GM10266 (cell line): ENCODE data around the gene COX11.

Experiments used
- DNase-seq: peaks from one replicate; pipeline ENCODE4 v3.0.0; 2012; ENCODE audit errors: extremely low spot score
- TF ChIP-seq, protein P1 (sequence below): IDR thresholded peaks from 2 replicates; pipeline ENCODE4 v1.5.1; 2012; ENCODE audit warnings: mild to moderate bottlenecking, low read depth; ENCODE audit not compliant: control insufficient read depth, insufficient read depth; ENCODE audit errors: missing control alignments

Gene COX11

DNA sequence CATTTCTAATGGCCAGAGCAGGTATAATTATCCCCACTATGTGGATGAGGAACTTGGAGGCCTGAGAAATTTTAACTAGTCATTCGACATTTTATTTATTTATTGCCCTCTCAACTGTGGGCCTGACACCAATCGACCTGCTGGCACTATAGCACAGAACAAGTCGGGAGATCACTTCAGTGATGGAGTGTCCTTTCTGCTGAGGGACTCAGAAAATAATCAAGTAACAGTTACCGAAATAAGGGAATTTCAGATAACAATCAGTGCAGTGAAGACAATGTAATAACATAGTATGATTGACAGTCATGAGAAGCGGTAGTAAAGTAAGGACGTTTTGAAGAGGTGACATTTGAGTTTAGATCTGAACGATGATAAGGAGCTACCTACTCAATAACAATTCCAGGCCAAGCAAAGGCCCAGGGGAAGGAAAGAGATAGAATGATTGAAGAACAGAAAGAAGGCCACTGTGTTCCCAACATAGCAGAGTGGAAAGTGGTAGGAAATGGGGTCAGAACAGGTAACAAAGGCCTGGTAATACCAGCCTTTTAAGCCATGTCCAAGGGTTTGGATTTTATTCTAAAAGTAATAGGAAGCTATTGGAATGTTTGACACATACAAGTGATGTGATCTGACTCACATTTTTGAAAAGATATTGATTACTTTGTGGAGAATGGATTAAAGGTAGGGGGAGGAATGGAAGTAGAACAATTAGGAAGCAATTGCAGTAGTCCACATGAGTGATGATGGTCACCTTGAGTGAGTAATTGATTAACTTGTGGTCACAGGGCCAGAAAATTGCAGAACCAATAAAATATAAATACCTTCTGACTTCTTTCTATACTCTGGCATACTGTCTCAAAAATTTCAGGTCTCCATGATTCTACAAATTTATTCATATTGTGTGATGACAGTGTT, 1.5 kb upstream of the COX11 start:
- DNase-seq, result no peak
- TF ChIP-seq, protein P1, sequence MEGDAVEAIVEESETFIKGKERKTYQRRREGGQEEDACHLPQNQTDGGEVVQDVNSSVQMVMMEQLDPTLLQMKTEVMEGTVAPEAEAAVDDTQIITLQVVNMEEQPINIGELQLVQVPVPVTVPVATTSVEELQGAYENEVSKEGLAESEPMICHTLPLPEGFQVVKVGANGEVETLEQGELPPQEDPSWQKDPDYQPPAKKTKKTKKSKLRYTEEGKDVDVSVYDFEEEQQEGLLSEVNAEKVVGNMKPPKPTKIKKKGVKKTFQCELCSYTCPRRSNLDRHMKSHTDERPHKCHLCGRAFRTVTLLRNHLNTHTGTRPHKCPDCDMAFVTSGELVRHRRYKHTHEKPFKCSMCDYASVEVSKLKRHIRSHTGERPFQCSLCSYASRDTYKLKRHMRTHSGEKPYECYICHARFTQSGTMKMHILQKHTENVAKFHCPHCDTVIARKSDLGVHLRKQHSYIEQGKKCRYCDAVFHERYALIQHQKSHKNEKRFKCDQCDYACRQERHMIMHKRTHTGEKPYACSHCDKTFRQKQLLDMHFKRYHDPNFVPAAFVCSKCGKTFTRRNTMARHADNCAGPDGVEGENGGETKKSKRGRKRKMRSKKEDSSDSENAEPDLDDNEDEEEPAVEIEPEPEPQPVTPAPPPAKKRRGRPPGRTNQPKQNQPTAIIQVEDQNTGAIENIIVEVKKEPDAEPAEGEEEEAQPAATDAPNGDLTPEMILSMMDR, result no peak

DNA sequence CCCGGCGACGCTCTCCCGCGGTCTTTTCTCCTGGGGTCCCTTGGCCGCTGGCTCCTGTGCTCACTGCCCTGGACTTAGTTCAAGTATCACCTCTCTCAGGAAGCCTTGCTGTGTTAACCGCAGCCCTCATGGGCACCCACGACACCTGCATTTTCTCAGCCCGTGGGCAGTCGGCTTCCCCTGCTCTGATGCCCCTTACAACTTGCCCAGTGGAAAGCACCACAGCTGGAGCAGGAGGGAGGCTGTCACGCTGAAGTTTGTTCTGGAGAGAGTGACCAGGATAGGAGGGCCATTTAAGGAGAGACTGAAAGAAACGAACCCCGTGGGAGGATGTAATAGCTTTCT, 506 bp upstream of the COX11 start:
- DNase-seq, result no peak
- TF ChIP-seq, protein P1, result no peak

- TF ChIP-seq, protein P1, result peak; percentile 49
- peak; percentile 20 for DNase-seq
Measured at GRCh38 chr17:54967621-54968261, 713 bp downstream of the COX11 start.

DNA sequence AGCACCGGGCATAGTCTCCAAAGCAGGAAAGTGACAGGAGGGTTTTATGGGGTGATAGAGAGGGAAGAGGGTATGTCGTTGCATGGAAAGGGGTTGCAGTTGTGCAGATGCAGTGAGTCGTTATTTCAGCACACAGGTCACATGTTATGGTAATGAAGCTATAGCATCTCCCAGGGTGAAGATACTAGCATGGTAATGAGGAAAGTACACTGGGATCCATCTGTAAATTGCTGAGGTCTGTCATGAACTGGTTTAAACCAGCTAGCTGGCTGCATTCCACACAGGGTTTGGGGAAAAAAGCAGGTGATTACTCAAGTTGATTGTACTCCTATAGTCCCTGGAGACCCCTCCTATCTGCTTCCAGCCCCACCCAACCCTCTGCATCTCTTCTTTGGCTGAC, 11.7 kb downstream of the COX11 start:
- TF ChIP-seq, protein P1, result no peak
- DNase-seq, result no peak

DNA sequence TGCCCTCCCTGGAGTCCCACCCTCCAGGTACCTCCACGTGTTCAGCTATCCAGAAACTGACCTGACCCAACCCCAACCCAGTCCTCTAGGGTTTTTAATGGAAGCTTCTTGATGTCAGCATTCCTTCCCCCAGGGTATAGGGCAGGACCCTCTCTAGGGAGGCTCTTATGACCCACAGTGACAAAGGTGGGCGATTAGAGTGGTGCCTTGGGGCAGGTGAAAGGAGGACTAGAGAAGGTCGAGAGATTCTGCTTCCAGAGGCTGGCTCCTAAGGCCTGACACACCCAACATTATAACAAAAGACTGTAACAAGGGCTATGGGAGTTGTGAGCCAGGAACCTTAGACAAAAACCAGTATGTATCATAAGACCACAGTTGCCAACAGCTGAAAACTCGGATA, 17.2 kb downstream of the COX11 start:
- no peak for DNase-seq
- TF ChIP-seq, protein P1, result no peak

DNA sequence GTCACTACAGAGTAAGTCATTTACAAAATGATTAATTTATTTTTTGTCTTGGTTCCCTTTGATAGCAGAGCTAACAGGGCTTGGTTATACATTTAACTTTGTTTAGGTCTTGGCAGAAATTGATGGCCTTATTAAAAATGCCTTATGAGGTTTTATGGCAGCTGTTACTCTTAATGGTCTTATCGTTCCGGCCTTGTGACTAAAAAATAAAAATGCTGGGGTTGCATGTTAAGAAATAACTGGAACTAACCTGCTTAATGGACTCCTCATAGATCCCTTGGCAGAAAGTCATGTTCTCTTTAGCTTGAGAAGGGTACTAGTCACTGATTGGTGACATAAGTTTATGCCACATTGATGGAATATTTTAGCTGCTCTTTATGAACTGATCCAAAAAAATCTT, 18.3 kb downstream of the COX11 start:
- DNase-seq, result no peak
- TF ChIP-seq, protein P1, result no peak

DNA sequence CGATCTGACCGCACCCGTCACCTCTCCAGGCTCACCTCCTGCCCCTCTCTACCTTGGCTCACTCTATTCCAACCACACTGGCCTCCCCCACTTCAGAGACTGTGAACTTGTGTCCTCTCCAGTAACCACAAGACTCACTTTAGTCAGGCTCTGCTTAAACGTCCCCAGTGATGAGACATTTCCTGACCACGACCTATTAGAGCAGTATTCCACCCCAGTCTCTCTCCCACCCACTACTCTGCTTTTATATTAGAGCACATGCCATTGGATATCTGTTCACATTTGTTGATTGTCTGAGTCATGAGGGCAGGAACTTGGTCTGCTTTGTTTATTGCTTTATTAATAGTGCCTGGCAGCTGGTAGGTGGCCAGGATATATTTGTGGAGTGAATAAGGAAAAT, 20.1 kb downstream of the COX11 start:
- TF ChIP-seq, protein P1, result no peak
- DNase-seq, result no peak
